Pulmonary artery endothelial cell (primary cell): Measurements from ENCODE around the gene GJB6. TPM values are rescaled to one million over a fixed set of nuclear protein-coding genes. Genes with fewer than 3 reads are reported as not detected.
"Not testable (repeated sequence)": the region's sequence is repeated elsewhere in the genome, so short reads cannot be mapped to it uniquely, and the experiment has no call there.

ENCODE experiments used
- DNase-seq: peaks from one replicate; pipeline ENCODE4 v3.0.0-alpha.2; 2011; ENCODE audit warnings: low read depth, low spot score
- total RNA-seq: library from RNA; depleted of rRNA; stranded (reverse); fragments of >200 nt; gene quantifications from 2 replicates; pipeline ENCODE4 v1.2.3, GENCODE V29; 2014

The GJB6 gene
- not detected in 2 replicates for total RNA-seq

DNA sequence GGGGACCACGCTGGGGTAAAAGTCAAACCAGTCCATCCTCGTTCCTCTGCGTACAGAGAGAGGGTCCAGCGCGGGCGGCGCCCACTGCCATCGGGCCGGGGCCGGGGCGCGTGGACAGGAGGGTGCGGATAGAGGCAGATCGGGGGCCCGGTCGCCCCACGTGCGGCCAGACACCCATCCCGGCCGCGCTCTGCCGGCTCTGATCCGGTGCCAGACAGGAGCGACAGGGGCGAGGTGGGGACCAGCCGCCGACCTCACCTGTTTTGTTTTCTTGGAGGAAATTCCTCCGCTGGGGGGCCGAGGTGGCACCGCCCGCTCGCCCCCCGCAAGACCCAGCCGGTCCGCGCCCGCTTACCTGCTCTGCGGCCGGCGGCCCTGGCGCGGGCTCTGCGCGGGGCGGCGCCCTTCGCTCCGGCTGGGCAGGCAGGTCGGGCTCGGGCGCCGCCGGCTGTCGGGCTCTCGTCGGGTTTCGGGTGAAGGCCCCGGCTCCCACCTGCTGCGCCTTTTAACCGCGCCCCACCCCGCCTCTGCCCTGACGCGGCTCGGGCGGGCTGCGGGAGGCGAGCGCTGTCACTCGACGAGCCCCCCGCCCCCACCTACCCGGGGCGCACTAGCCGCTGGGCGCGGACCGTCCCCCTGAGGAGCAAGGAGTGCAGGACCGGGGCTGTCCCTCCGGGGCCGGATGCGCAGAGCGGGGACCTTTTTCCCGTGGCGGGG, at the start of gene GJB6:
Gene GJB6, minus strand, starts transcription at position 481 of the 717 bp plus-strand sequence. CDS start 8,839 bp downstream, outside the sequence.
- no peak for DNase-seq

DNA sequence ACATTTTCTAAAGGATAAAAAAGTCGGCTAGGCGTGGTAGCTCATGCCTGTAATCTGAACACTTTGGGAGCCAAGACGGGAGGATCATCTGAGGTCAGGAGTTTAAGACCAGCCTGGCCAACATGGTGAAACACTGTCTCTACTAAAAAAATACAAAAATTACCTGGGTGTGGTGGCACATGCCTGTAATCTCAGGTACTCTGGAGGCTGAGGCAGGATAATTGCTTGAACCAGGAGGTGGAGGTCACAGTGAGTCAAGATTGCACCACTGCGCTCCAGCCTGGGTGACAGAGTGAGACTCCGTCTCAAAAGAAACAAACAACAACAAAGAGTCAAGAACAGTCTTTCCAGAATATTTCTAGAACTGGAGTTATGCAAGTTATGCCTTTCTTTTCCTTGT, 44.8 kb upstream of the GJB6 start:
- DNase-seq, result not testable (repeated sequence)

DNA sequence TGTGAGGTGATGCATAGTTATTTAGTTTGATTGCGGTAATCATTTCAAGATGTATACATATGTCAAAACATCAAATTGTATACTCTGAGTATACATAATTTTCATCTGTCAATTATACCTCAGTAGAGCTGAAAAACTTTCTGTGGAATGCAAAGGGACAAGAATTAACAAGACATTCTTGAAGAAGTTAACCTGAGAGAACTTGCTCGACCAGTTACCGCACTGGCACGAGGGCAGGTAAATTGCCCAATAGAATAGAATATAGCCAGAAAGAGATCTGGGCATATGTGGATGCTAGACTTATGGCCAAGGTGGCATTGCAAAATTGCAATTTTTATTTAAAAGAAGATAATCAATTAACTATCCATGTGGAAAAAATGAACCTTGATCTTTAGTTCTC, 42.3 kb upstream of the GJB6 start:
- DNase-seq, result no peak

DNA sequence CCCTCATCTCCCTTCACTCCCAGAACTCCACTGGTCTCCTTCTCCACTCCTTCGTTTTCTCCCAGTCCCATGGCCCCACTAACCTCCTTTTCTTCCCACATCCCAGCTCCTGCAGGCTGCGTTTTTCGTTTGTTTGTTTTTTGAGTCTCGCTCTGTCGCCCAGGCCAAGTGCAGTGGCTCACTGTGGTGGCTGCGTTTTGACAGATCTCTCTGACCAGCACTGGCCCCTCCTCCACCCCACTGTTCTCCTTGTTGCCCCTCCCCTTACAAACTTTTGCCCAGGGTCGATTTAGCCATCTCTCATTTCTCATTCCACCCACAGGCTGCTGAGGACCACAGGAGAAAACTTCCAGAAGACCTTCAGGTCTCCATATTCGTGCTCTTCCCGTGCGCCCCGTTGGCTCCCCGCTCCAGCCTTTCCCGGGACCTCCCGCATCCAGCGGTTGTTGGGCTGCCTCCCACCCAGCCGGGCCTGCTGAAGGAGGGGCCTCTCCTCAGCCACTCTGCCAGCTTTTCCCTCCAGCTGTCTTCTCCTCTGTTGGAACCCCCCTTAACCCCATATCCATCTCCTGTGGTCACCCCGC, 40.6 kb upstream of the GJB6 start:
- no peak for DNase-seq

GRCh38 chr13:20272104-20272503, 40.0 kb upstream of the GJB6 start:
- no peak for DNase-seq

- DNase-seq, result no peak
Observed at GRCh38 chr13:20271441-20271840, 39.3 kb upstream of the GJB6 start.

DNA sequence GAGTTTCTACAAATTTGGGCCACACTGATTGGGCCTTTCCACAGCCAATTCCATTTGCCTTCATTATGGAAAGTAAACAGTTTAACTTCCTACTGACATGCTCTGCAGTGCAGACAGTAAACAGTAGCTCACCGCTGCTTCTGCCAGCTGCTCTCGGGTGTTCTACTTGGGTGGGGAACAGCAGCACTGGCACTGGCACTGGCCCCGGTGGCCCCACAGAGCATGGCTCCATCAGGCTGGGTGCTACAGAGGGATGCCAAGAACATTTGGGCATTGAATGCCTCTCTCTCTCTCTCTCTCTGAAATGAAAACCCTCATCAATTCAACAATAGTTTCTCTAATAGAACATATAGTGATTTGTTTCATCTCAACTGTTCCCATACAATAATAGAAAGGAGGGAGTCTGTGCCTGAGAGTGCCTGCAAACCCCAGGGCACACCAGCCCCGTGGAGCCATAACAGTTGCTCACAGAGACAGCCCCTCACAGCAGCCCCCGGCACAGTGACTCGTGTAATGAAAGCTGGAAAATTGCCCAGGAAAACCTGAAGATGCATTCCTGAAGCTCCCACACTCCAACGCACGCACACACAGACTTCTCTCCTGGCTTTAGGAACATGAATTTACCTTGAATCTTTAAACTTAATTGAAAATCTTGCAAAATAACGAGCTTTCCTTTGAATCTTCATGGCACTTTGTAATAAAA, 38.2 kb upstream of the GJB6 start:
- DNase-seq, result no peak

GRCh38 chr13:20264271-20265018, 32.3 kb upstream of the GJB6 start:
- DNase-seq, result no peak

GRCh38 chr13:20263393-20264044, 31.4 kb upstream of the GJB6 start:
- no peak for DNase-seq

GRCh38 chr13:20258963-20259288, 26.8 kb upstream of the GJB6 start:
- DNase-seq, result no peak

DNA sequence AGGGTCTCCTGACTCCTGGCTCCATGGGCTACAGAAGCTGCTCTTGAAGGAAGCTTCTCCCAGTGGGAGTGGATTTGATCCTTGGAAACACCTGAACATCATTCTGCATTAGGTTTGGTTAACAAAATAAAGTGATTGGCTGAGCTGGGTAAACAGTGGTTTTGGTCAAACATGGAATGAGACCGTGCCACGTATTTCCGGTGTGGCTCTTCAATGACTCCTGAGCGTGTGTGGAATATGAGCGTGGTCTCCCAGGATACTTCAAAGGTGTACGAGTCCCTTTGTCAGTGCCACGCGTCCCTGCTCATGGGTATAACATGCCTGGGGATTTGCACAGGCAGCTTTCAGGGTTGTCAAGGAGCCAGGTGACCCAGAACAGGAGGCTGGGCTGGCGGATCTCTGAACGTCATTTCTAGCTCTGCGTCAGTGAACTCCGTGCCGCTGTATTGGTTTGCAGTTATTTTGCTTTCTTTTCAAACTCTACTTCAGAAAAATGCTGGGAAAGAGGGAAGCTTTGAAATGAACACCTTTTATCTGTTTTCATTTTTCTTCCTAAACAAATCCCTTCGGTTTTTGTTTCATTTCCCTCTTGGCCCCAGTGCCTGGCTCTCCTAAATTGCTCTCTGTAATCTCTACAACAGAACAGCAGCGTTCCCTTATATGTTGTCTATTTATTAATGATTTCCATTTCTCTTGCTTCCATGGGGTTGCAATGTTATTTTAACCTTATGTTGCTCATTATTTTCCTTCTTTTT, 26.3 kb upstream of the GJB6 start:
- no peak for DNase-seq

DNA sequence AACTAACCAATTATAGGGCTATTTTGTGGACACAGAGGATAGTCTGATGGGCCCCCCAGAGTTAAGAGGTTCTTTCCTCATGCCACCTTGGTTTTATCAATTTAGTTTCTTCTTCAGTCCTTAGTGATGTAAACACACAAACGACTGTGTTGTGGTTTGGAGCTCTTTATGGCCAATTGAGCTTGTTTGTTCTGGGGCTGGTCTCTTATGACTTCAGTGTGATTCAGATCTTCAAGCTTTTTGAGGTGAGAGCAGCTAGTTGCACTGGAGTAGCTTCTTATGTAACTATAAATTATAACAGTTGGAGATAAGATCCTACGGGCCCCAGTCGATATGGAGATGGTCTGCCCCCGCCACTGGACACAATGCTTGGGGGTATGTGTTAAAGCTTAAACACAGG, 22.0 kb upstream of the GJB6 start:
- no peak for DNase-seq

DNA sequence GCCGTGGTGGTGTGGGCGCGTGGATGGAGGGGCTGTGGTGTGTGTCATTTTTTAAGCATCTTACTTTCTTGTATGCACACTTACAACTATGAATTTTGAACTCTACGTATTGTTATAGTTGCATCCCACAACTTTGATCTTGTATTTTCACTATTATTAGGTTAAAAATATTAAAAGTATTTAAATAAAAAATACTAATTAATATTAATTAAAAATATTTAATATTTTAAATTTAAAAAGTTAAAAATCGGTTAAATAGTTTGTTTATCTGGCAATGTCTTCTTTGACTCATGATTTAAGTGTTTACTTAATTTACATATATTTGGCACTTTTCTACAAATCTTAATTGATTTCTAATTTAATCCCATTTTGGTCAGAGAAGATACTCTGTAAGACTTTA, 17.8 kb upstream of the GJB6 start:
- DNase-seq, result no peak

DNA sequence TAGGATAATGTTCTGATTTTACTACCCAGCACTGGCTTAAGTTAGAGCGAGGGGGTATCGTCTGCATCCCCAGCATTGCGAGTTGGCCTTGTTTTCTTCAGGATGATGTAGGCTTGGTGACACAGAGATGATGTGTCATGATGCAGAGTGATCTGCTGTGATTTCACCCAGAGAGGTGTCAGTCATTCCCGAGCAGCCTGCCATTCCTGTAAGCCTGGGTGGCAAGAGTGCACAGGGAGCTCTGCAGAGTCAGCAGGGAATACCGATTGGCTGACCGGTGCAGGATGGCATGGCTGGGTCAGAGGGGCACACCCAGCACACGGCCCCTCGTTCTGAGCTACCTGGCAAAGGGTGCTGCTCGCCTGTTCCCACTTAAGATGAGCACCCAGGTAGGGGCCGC, 15.8 kb upstream of the GJB6 start:
- no peak for DNase-seq

- DNase-seq, result no peak
Observed at GRCh38 chr13:20247403-20247802, 15.3 kb upstream of the GJB6 start.

DNA sequence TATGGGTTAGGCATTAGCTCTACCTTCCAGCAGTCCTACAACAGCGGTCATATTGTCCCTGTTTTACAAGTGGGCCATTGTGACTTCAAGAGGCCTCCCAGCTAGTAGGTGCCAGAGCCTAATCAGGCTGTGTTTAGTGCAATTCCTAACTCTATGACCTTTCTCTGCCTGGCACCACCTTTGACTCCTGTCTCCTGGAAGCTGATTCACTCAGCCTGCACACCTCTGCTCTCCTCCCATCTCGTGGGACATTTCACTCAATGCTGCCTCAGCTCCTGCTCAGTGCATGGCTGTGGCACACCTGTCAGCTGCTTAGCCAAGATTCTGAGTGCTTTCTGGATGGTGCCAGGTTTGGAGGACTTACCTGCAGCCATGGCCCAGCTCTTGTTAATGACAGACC, 9.5 kb upstream of the GJB6 start:
- DNase-seq, result no peak

DNA sequence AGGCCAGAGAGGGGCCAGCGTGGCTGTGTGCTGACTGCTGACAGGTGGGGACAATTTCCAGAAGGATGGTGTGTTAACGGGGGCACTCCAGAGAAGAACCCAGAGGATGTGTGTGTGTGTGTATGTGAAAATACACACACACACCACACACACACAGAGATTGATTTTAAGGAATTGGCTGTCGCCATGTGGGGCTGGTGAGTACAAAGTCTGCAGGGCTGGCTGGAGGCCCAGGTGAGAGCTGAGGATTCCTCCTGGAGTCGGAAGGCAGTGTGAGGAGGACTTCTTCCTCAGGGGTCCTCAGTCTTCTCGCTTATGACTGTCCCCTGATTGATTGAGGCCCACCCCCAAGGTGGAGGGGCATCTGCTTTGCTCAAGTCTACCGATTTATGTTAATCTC, 7.6 kb upstream of the GJB6 start:
- no peak for DNase-seq

GRCh38 chr13:20232556-20233277, 598 bp upstream of the GJB6 start:
- no peak for DNase-seq

DNA sequence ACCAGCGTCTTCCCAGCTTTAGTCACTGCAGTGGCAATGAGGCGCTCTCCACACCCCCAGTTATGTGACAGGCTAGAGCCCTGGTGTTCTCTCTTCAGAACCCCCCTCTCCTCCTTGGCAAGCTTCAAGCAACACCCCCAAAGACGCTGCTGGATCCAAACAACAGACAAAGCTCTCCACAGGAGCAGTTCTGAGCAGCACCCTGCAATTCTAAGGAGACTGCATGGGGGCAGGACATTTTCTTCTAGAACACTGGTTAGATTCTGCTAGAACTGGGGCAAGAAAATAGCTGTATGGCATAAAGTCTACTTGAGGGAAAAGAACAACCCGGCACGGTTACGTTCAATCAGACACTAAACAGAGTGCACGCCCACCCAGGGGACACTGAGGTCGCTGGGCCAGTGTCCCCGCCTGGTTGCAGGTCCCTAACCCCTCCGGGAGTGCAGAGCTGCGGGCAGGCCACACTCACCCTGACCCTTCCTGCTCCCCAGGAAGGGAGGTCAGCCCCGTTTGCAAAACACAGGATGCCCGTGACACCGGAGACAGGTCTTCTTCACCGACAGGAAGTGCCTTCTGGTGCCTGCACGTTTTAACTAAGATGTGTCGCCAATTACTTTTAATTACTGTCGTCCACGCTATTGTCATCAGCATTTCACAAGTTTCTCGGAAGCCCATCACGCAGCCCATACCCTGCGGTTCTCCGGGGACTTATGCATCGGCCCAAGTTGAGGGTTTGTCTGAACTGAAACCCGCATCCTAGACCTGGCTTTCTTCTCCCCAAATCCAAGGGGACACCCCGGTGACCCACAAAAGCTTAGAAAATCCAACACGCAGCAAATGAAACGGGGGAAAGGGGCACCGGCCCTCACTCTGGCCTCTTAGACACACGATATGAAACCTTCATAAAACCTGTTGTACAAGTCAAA, 943 bp downstream of the GJB6 start:
- no peak for DNase-seq
